ENCODE data around the gene CD63. TPM values are rescaled to one million over a fixed set of nuclear protein-coding genes. Genes with fewer than 3 reads are reported as not detected.

CD63 gene
- total RNA-seq, 1 experiment from 2014 or later = 552 TPM

DNA sequence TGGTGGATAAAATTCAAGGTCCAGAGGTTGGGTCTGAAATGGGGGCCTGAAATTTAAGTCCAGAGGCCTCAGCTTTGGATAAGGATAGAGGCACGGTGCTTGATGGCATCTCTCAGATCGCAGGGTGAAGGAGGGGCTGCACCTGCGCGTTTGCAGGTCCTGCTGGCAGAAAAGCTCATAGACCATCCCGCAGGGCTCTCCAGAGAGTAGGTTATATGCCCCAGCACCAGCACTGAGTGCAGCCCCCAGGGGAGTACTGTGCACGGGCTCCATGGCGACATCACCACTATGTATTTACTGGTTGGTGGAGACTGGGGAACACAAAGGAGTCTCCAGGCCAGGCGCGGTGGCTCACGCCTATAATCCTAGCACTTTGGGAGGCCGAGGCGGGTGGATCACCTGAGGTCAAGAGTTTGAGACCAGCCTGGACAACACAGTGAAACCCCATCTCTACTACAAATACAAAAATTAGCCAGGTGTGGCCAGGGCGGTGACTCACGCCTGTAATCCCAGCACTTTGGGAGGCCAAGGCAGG, 4.3 kb upstream of the CD63 start:
- CTCF ChIA-PET = interaction anchor here (0.6 kb wide), 1 partner anchor 27 kb away, joined by 3 read pairs; no protein-coding TSS in a partner anchor
- Mint-ChIP-seq H3K27me3 (ENCODE audit: insufficient read depth, unreplicated experiment) (no peaks in the 10 kb centered on the region), H3K27ac (ENCODE audit: low read depth, unreplicated experiment) (no peak overlapping the region), H3K4me1 (ENCODE audit: insufficient read depth, unreplicated experiment) (peaks cover 29% of the 10 kb centered on the region), H3K36me3 (ENCODE audit: insufficient read depth, unreplicated experiment) (peaks cover 6% of the 10 kb centered on the region), H3K9me3 (ENCODE audit: unreplicated experiment) (no peaks in the 10 kb centered on the region), H3K4me3 (ENCODE audit: unreplicated experiment) (no peak overlapping the region)
- BruUV-seq (replicated peaks) = no TSS peak
- DNase-seq (ENCODE audit: unreplicated experiment) = no peak
- TF ChIP-seq, protein P1, sequence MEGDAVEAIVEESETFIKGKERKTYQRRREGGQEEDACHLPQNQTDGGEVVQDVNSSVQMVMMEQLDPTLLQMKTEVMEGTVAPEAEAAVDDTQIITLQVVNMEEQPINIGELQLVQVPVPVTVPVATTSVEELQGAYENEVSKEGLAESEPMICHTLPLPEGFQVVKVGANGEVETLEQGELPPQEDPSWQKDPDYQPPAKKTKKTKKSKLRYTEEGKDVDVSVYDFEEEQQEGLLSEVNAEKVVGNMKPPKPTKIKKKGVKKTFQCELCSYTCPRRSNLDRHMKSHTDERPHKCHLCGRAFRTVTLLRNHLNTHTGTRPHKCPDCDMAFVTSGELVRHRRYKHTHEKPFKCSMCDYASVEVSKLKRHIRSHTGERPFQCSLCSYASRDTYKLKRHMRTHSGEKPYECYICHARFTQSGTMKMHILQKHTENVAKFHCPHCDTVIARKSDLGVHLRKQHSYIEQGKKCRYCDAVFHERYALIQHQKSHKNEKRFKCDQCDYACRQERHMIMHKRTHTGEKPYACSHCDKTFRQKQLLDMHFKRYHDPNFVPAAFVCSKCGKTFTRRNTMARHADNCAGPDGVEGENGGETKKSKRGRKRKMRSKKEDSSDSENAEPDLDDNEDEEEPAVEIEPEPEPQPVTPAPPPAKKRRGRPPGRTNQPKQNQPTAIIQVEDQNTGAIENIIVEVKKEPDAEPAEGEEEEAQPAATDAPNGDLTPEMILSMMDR (IDR thresholded peaks at IDR 0.05; ENCODE audit: unreplicated experiment) = no peak
- intact Hi-C loops (cut with micrococcal nuclease) = loop anchor here (10.0 kb wide), 2 partner anchors 462 to 492 kb away; partner anchors contain the start of genes NABP2 and RNF41
- POLR2A ChIA-PET = no interaction called here

DNA sequence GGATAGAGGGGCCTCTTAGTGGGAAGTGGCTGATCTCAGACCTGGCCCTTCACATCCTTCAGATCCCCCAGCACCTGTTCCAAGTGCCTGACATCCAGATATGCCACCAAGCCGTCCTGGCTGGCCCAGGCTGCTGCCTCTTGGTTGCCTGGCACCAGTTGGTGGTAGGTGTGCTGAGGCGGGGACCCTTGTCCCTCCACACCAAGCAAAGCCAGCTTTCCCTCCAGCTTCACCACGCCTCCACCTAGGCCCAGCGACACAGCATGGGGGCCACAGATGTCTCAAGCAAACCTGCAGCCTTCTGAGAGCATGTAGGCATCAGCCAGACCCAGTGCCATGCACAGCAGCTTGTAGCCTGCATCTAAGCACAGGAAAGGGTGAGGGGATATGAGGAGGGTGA, 3.5 kb upstream of the CD63 start:
- H3K27ac Mint-ChIP-seq (ENCODE audit: low read depth, unreplicated experiment) = no peak overlapping the region
- peaks cover 24% of the 10 kb centered on the region for H3K4me1 Mint-ChIP-seq (ENCODE audit: insufficient read depth, unreplicated experiment)
- TF ChIP-seq, protein P1 (IDR thresholded peaks at IDR 0.05; ENCODE audit: unreplicated experiment) = no peak
- no peak for DNase-seq (ENCODE audit: unreplicated experiment)
- intact Hi-C loops (cut with micrococcal nuclease) = loop anchor here (10.0 kb wide), 2 partner anchors 463 to 493 kb away; partner anchors contain the start of genes NABP2 and RNF41
- BruUV-seq (replicated peaks) = no TSS peak
- POLR2A ChIA-PET = no interaction called here
- H3K27me3 Mint-ChIP-seq (ENCODE audit: insufficient read depth, unreplicated experiment) = no peaks in the 10 kb centered on the region
- no peak overlapping the region for H3K4me3 Mint-ChIP-seq (ENCODE audit: unreplicated experiment)
- peaks cover 12% of the 10 kb centered on the region for H3K36me3 Mint-ChIP-seq (ENCODE audit: insufficient read depth, unreplicated experiment)
- CTCF ChIA-PET = interaction anchor here (0.6 to 1.0 kb wide), 2 partner anchors 11 to 386 kb away, joined by 3 to 5 read pairs; no protein-coding TSS in a partner anchor
- H3K9me3 Mint-ChIP-seq (ENCODE audit: unreplicated experiment) = no peaks in the 10 kb centered on the region

DNA sequence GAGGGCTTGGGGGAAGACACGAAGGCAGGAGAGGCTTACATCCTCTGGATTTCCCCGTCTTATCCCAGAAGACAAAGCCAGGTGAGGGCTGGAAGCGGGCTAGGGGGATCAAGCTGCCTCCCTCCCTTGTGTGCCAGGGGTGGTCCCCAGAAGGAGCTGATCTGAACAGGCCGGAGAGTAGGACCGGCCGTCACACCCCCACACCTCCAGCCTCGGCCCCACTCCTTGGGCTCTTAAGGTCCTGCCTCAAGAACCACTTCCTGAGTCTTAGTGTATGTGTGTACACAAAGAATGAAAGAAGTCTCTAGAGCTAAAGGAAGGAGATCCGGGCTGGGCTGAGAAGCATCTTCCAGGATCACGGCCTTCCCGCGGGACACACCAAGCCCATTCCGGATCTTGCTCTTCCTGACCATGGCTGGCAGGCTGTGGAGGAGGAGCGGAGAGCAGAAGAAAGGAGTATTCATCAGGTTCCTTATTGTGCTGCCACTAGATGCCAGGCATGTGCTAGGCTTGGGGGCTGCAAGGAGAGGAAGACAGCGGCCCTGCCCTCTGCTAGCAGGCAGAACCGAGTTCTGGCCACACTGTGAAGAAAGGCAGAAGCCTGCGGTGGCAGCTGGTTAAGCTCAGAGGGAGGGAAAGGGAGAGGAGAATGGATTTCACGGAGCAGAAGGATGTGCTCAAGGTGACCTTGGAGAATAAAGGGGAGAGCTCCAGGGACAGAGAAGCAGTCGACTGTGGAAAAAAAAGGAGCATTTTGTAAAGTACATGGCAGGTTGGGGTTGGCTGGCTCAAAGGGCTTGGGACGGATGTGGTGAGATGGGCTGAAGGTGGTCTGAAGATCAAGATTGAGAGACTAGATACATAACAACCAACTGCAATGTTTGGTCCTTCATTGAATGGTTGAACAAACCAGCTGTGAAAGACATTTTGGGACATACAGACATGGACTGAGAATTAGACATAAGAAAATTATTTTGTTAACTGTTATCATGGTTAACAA, 1.3 kb upstream of the CD63 start:
- H3K27me3 Mint-ChIP-seq (ENCODE audit: insufficient read depth, unreplicated experiment) = no peaks in the 10 kb centered on the region
- H3K9me3 Mint-ChIP-seq (ENCODE audit: unreplicated experiment) = no peaks in the 10 kb centered on the region
- H3K27ac Mint-ChIP-seq (ENCODE audit: low read depth, unreplicated experiment) = peak overlapping the region; percentile 82
- H3K4me1 Mint-ChIP-seq (ENCODE audit: insufficient read depth, unreplicated experiment) = peaks cover 22% of the 10 kb centered on the region
- CTCF ChIA-PET = interaction anchor here (0.6 to 2.8 kb wide), 7 partner anchors 10 to 266 kb away, joined by 3 to 40 read pairs (median 3); partner anchors contain the start of gene RDH5
- DNase-seq (ENCODE audit: unreplicated experiment) = no peak
- intact Hi-C loops (cut with micrococcal nuclease) = loop anchor here (2.0 to 10.0 kb wide), 3 partner anchors 49 to 495 kb away; partner anchors contain the start of genes NABP2 and RNF41
- TF ChIP-seq, protein P1 (IDR thresholded peaks at IDR 0.05; ENCODE audit: unreplicated experiment) = no peak
- POLR2A ChIA-PET = interaction anchor here (0.6 to 3.1 kb wide), 23 partner anchors 9 to 719 kb away, joined by 3 to 41 read pairs (median 5); partner anchors contain the start of genes BLOC1S1, DNAJC14, ORMDL2 and PYM1
- H3K36me3 Mint-ChIP-seq (ENCODE audit: insufficient read depth, unreplicated experiment) = peaks cover 34% of the 10 kb centered on the region
- H3K4me3 Mint-ChIP-seq (ENCODE audit: unreplicated experiment) = peak overlapping the region; percentile 76
- no TSS peak for BruUV-seq (replicated peaks)

Data from MCF 10A (cell line).